HUES6 (cell line): ENCODE data around the gene CNTN3.

Source experiments
- H3K27ac ChIP-seq: 2 replicates; pipeline ENCODE4 v1.7.0; 2013; ENCODE audit warnings: low read depth, mild to moderate bottlenecking, low read length, inconsistent platforms
- H3K27me3 ChIP-seq: 2 replicates; pipeline ENCODE4 v1.6.1; 2013; ENCODE audit warnings: low read length; ENCODE audit not compliant: control insufficient read depth, insufficient read depth
- H3K36me3 ChIP-seq: 2 replicates; pipeline ENCODE4 v1.6.1; 2013; ENCODE audit warnings: low read length; ENCODE audit not compliant: control insufficient read depth, insufficient read depth
- H3K4me1 ChIP-seq: 2 replicates; pipeline ENCODE4 v1.6.1; 2013; ENCODE audit warnings: low read length; ENCODE audit not compliant: control insufficient read depth, insufficient read depth
- H3K4me3 ChIP-seq: 2 replicates; pipeline ENCODE4 v1.5.1; 2013; ENCODE audit warnings: low read depth, low read length
- H3K9ac ChIP-seq: one replicate; pipeline ENCODE4 v1.6.1; 2013; ENCODE audit warnings: mild to moderate bottlenecking, low read length
- H3K9me3 ChIP-seq: 2 replicates; pipeline ENCODE4 v1.6.1; 2013; ENCODE audit warnings: low read depth, low read length; ENCODE audit not compliant: control insufficient read depth, insufficient read depth

The CNTN3 gene

DNA sequence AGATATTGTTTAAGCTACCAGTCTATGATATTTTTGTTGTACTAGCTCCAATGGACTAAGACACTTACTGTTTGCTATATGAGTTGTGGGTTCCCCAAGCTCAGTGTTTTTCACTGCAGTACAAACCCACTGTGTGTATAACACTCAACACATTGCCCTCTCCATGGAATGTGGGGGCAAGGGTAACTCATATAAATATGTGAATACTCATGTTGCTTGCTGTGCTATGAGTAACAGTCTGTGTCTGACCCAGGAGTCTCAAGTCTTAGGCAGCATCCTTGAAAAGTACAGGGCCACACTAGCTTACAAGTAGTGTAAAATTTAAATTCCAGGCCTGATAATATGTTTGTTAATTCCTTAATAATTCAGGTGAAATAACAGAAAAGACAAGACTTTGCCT lies 22.5 kb upstream of the CNTN3 start:
- no peaks in the 10 kb centered on the region for H3K4me1 ChIP-seq
- H3K36me3 ChIP-seq: no peaks in the 10 kb centered on the region
- H3K9me3 ChIP-seq: no peaks in the 10 kb centered on the region
- no peak overlapping the region for H3K9ac ChIP-seq
- H3K27me3 ChIP-seq: no peaks in the 10 kb centered on the region
- H3K27ac ChIP-seq: no peak overlapping the region
- H3K4me3 ChIP-seq: no peak overlapping the region

DNA sequence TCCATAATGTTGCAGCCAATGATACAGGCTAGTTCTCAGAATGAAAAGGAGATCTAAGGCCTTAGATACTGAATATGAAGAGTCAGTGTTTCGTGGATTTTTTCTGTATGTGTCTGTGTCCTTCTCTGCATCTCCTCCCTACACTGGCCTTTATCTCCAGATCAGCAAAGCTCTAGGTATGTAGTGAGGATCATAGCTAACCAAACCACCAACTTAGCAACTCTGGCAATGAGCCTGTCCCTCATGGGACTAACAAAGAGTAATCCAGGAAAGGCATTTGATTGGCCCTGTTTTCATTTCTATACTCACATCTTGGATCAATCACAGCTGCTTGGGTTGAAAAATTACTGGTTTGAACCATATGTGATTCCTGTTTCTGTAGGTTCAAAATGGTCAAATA lies 18.6 kb upstream of the CNTN3 start:
- Histone ChIP-seq H3K4me3 (no peak overlapping the region), H3K9ac (no peak overlapping the region), H3K36me3 (no peaks in the 10 kb centered on the region), H3K4me1 (no peaks in the 10 kb centered on the region), H3K27me3 (no peaks in the 10 kb centered on the region), H3K9me3 (no peaks in the 10 kb centered on the region), H3K27ac (no peak overlapping the region)

- Histone ChIP-seq H3K4me3 (no peak overlapping the region), H3K27ac (no peak overlapping the region), H3K9ac (no peak overlapping the region), H3K27me3 (no peaks in the 10 kb centered on the region), H3K9me3 (no peaks in the 10 kb centered on the region), H3K4me1 (no peaks in the 10 kb centered on the region), H3K36me3 (no peaks in the 10 kb centered on the region)
Measured at GRCh38 chr3:74631351-74632140, 17.1 kb upstream of the CNTN3 start.

DNA sequence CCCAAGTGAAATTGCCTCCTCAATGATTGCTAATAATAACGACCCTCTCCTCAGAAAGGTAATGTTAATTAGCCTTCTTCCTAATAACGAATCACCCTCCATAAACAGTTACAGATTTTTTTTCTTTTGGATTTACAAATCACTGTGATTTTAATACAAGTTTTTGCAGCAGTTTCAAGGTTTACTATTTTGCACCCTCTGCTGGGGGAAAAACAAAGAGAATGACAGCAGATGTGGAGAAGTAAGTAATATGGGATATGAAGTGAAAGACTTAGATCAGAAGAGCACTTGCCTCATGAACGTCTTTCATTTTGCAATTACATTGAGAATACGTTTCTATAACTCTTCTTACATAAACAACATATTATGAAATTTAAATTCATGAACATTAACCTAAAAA lies 16.1 kb upstream of the CNTN3 start:
- no peak overlapping the region for H3K9ac ChIP-seq
- H3K9me3 ChIP-seq: no peaks in the 10 kb centered on the region
- no peak overlapping the region for H3K4me3 ChIP-seq
- no peaks in the 10 kb centered on the region for H3K36me3 ChIP-seq
- H3K27ac ChIP-seq: no peak overlapping the region
- no peaks in the 10 kb centered on the region for H3K4me1 ChIP-seq
- H3K27me3 ChIP-seq: no peaks in the 10 kb centered on the region

- Histone ChIP-seq H3K4me1 (no peaks in the 10 kb centered on the region), H3K36me3 (no peaks in the 10 kb centered on the region), H3K27me3 (no peaks in the 10 kb centered on the region; the same call in 1 of the 2 replicates), H3K9ac (no peak overlapping the region), H3K4me3 (no peak overlapping the region), H3K27ac (no peak overlapping the region), H3K9me3 (no peaks in the 10 kb centered on the region)
Measured at GRCh38 chr3:74626011-74626410, 11.6 kb upstream of the CNTN3 start.

DNA sequence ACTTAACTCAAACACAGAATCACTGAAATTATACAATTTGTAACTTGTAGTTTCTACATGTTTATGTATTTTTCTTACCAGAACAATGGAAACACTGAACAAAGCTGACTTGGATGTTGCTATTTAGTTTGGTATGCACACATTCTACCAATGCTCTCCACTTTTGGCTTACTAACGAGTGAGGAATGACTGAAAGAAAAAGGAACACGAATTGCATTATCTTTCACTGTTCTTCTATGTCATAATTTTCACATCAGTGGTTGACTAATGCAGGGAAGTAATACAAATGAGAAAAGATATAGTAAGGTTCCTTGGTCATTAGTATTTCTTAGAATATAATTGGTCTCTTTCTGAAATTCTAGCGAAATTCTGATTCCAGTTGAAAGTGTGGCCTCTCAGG lies 9.8 kb upstream of the CNTN3 start:
- Histone ChIP-seq H3K4me1 (no peaks in the 10 kb centered on the region), H3K9ac (no peak overlapping the region), H3K9me3 (no peaks in the 10 kb centered on the region), H3K36me3 (no peaks in the 10 kb centered on the region), H3K4me3 (no peak overlapping the region), H3K27me3 (peaks cover under 1% of the 10 kb centered on the region; the same call in 1 of the 2 replicates), H3K27ac (no peak overlapping the region)

- Histone ChIP-seq H3K27ac (no peak overlapping the region), H3K4me3 (no peak overlapping the region), H3K27me3 (peaks cover 9% of the 10 kb centered on the region), H3K36me3 (no peaks in the 10 kb centered on the region), H3K4me1 (no peaks in the 10 kb centered on the region), H3K9me3 (no peaks in the 10 kb centered on the region), H3K9ac (no peak overlapping the region)
Measured at GRCh38 chr3:74623261-74623836, 8.9 kb upstream of the CNTN3 start.

DNA sequence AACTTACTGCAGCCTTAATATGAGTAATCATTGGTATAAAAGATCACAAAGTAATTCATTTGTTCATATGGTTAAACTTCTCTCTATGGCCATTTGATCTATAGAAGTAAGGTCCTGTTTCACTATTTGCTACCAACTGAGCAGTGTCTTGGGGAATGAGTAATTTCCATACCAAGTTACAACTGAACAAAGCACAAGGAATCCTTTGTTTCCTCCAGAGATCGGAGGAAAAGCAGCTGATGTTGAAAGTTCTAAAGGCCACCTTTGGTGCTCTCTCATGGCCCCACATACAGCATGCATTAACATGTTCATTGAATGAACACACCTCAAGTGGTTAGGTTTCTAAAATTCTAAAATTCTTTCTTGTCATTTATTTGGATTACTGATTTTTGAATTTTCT lies 7.1 kb upstream of the CNTN3 start:
- Histone ChIP-seq H3K27me3 (peaks cover 25% of the 10 kb centered on the region), H3K36me3 (no peaks in the 10 kb centered on the region), H3K9ac (no peak overlapping the region), H3K4me3 (no peak overlapping the region), H3K9me3 (no peaks in the 10 kb centered on the region), H3K27ac (no peak overlapping the region), H3K4me1 (no peaks in the 10 kb centered on the region)

DNA sequence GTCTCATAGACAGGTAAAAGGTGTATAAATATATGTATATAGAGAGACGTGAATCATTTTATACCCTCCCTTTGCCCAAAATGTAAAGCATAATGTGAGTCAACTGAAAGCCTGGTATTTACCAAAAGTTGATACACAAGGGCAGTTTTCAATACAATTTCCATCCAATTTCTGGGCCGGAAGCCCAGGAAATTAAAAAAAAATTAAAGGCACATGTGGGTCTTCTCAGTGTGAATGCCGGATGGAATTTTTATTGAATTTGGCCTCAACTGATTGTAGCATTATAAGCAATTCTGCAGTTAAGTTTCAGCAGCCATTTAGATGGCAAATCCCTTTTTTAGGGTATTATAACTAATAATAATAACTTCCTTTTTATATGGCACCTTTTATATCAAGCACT lies 3.3 kb upstream of the CNTN3 start:
- H3K4me1 ChIP-seq: 0 out of 2 replicates have a peak, but pooled peaks cover 4% of the 10 kb centered on the region
- no peak overlapping the region for H3K27ac ChIP-seq
- no peak overlapping the region for H3K9ac ChIP-seq
- peaks cover 62% of the 10 kb centered on the region for H3K27me3 ChIP-seq
- H3K4me3 ChIP-seq: no peak overlapping the region
- H3K9me3 ChIP-seq: no peaks in the 10 kb centered on the region
- no peaks in the 10 kb centered on the region for H3K36me3 ChIP-seq

DNA sequence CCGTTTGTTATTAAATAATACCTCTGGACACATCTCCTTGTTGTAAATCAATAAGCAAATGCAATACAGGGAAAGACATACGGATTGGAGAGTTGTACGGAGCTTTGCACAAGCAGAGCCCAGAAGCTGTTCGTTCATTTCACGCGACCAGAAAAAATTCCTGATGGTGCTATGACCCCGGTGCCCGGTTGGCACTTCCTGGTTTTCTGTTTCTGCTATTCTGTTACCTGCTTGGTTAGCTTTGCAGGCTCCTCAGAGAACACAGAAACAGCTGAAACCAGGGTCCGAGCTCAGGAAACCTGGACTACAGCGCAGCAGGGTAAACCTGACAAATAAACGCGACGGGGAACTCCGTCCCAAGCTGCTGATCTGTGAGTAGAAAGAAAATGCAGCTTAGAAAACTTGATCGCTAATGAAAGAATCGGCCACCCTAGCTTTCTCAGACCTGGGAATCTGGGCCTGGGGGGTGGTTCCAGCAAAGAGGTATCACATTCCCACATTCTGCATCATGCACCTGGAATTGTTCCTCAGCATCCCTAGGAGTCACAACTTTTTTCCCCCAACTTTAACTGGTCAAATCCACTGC lies 845 bp downstream of the CNTN3 start:
- no peak overlapping the region for H3K9ac ChIP-seq
- H3K4me1 ChIP-seq: 0 out of 2 replicates have a peak, but pooled peaks cover 4% of the 10 kb centered on the region
- peak overlapping the region; percentile 48 for H3K4me3 ChIP-seq
- no peaks in the 10 kb centered on the region for H3K36me3 ChIP-seq
- H3K27me3 ChIP-seq: peaks cover 96% of the 10 kb centered on the region
- no peaks in the 10 kb centered on the region for H3K9me3 ChIP-seq
- no peak overlapping the region for H3K27ac ChIP-seq

DNA sequence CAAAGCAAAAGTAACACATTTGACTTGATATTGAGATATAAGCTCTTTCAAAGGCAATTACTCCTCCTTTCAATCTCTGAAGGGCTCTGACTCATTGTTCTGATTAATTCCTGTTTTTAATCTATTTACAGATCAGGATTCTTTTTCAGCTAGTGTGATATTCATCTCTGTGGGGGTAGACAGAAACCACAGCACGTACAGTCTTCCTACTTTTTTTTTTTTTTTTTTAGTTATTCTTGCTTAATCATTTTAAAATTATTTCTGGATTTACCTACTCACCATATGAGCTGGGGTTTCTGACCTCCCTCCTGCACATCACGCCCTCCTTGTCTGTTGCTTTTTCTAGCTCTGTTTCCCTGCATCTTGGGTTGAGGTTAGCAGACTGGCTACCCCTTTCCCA lies 1.4 kb downstream of the CNTN3 start:
- H3K4me1 ChIP-seq: 0 out of 2 replicates have a peak, but pooled peaks cover 4% of the 10 kb centered on the region
- H3K27me3 ChIP-seq: peaks cover 94% of the 10 kb centered on the region
- H3K9me3 ChIP-seq: no peaks in the 10 kb centered on the region
- no peak overlapping the region for H3K4me3 ChIP-seq
- H3K36me3 ChIP-seq: no peaks in the 10 kb centered on the region
- no peak overlapping the region for H3K9ac ChIP-seq
- no peak overlapping the region for H3K27ac ChIP-seq
